ENCODE measurements around the gene PCSK7.
A peak's percentile ranks its signal among the peaks of the same experiment; 100 is the strongest.

PCSK7 gene

GRCh38 chr11:117181586-117182550 is 50.0 kb downstream of the PCSK7 start:
- DNase-seq (ENCODE audit: low spot score), result no peak

GRCh38 chr11:117180661-117181585 is 51.0 kb downstream of the PCSK7 start:
- peak; percentile 72 for DNase-seq (ENCODE audit: low spot score)

GRCh38 chr11:117180020-117180419 is 51.9 kb downstream of the PCSK7 start:
- no peak for DNase-seq (ENCODE audit: low spot score)

GRCh38 chr11:117179048-117179999 is 52.5 kb downstream of the PCSK7 start:
- DNase-seq (ENCODE audit: low spot score), result peak; percentile 19

- DNase-seq (ENCODE audit: low spot score), result peak; percentile 92
Measured at GRCh38 chr11:117178210-117179034, 53.5 kb downstream of the PCSK7 start, which contains the start of gene SIDT2. TSS of gene SIDT2 (plus strand) at chr11:117178743. CDS start at chr11:117179264, 521 bp downstream.

GRCh38 chr11:117177534-117178209 is 54.2 kb downstream of the PCSK7 start:
- DNase-seq (ENCODE audit: low spot score), result no peak

GRCh38 chr11:117176186-117176585 is 55.7 kb downstream of the PCSK7 start:
- no peak for DNase-seq (ENCODE audit: low spot score)

GRCh38 chr11:117175781-117176180 is 56.1 kb downstream of the PCSK7 start:
- DNase-seq (ENCODE audit: low spot score), result no peak

GRCh38 chr11:117175104-117175503 is 56.8 kb downstream of the PCSK7 start:
- DNase-seq (ENCODE audit: low spot score), result no peak

- DNase-seq (ENCODE audit: low spot score), result no peak
Measured at GRCh38 chr11:117172724-117173421, 59.0 kb downstream of the PCSK7 start.

- no peak for DNase-seq (ENCODE audit: low spot score)
Measured at GRCh38 chr11:117171404-117172061, 60.3 kb downstream of the PCSK7 start.

GRCh38 chr11:117171007-117171403 is 60.9 kb downstream of the PCSK7 start:
- no peak for DNase-seq (ENCODE audit: low spot score)

GRCh38 chr11:117170210-117170609 is 61.7 kb downstream of the PCSK7 start:
- no peak for DNase-seq (ENCODE audit: low spot score)

- no peak for DNase-seq (ENCODE audit: low spot score)
Measured at GRCh38 chr11:117169736-117170135, 62.1 kb downstream of the PCSK7 start.

GRCh38 chr11:117166491-117166890 is 65.4 kb downstream of the PCSK7 start:
- no peak for DNase-seq (ENCODE audit: low spot score)

- DNase-seq (ENCODE audit: low spot score), result no peak
Measured at GRCh38 chr11:117160826-117161225, 71.0 kb downstream of the PCSK7 start.

- no peak for DNase-seq (ENCODE audit: low spot score)
Measured at GRCh38 chr11:117159892-117160291, 72.0 kb downstream of the PCSK7 start.

GRCh38 chr11:117157507-117157906 is 74.4 kb downstream of the PCSK7 start:
- DNase-seq (ENCODE audit: low spot score), result no peak

- no peak for DNase-seq (ENCODE audit: low spot score)
Measured at GRCh38 chr11:117154468-117154867, 77.4 kb downstream of the PCSK7 start.
